ENCODE data around the gene HLA-DMB. TPM values are rescaled to one million over a fixed set of nuclear protein-coding genes. Genes with fewer than 3 reads are reported as not detected.

Gene HLA-DMB
- polyA plus RNA-seq, 1 of the 3 experiments (the other 2 are of a cell fraction), result not detected

DNA sequence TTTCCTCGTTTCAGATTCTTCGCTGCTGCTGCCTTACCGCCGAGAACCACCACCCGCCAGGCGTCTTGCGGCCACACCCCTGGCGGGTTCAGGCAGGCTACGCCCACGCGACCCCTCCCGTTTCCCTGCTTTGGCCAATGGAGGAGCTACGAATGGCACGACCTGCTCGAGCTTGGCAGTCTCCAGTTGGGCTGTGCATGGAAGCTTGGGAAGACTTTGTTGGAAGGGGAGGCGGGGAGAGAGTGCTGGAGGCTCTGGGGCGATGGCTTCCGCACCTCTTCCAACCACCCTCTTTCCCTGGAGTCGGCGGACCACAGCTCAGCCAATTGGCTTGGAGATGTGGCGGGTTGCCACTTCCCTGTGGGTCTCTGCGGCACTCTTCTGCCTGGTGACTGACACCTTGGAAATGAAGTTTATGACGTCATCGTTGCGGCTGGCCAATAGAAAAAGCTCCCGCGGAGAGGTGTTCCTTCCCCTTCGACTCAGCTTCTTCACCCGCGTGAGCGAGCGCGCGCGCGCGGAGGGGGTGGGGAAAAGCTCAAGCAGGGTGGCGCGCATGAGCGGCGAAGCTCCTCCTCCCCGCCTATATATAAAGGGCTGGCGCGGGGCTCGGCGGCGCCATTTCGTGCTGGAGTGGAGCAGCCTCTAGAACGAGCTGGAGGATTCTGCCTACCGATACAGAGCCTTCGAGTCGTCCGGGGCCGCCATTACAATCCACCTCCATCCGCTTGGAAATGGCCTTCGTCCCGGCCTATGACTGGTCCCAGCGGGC lies 30.9 kb upstream of the HLA-DMB start (continued):
- TF ChIP-seq, protein P1, sequence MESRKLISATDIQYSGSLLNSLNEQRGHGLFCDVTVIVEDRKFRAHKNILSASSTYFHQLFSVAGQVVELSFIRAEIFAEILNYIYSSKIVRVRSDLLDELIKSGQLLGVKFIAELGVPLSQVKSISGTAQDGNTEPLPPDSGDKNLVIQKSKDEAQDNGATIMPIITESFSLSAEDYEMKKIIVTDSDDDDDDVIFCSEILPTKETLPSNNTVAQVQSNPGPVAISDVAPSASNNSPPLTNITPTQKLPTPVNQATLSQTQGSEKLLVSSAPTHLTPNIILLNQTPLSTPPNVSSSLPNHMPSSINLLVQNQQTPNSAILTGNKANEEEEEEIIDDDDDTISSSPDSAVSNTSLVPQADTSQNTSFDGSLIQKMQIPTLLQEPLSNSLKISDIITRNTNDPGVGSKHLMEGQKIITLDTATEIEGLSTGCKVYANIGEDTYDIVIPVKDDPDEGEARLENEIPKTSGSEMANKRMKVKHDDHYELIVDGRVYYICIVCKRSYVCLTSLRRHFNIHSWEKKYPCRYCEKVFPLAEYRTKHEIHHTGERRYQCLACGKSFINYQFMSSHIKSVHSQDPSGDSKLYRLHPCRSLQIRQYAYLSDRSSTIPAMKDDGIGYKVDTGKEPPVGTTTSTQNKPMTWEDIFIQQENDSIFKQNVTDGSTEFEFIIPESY (IDR thresholded peaks at IDR 0.05; ENCODE audit: borderline replicate concordance, low read depth), result peak; percentile 65; the same call in 1 of the 2 replicates
- TF ChIP-seq, protein P2, sequence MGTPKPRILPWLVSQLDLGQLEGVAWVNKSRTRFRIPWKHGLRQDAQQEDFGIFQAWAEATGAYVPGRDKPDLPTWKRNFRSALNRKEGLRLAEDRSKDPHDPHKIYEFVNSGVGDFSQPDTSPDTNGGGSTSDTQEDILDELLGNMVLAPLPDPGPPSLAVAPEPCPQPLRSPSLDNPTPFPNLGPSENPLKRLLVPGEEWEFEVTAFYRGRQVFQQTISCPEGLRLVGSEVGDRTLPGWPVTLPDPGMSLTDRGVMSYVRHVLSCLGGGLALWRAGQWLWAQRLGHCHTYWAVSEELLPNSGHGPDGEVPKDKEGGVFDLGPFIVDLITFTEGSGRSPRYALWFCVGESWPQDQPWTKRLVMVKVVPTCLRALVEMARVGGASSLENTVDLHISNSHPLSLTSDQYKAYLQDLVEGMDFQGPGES (IDR thresholded peaks at IDR 0.05; ENCODE audit: low read depth, low read length), result peak; percentile 23; the same call in 1 of the 2 replicates
- TF ChIP-seq MEF2A (IDR thresholded peaks at IDR 0.05; ENCODE audit: borderline replicate concordance, low read depth), result no peak
- TF ChIP-seq YY1 (IDR thresholded peaks at IDR 0.05; ENCODE audit: low read depth), result no peak; the same call in 1 of the 2 replicates
- no peak for TF ChIP-seq SMC3 (IDR thresholded peaks at IDR 0.05; ENCODE audit: low read depth, low read length)
- TF ChIP-seq, protein P3, sequence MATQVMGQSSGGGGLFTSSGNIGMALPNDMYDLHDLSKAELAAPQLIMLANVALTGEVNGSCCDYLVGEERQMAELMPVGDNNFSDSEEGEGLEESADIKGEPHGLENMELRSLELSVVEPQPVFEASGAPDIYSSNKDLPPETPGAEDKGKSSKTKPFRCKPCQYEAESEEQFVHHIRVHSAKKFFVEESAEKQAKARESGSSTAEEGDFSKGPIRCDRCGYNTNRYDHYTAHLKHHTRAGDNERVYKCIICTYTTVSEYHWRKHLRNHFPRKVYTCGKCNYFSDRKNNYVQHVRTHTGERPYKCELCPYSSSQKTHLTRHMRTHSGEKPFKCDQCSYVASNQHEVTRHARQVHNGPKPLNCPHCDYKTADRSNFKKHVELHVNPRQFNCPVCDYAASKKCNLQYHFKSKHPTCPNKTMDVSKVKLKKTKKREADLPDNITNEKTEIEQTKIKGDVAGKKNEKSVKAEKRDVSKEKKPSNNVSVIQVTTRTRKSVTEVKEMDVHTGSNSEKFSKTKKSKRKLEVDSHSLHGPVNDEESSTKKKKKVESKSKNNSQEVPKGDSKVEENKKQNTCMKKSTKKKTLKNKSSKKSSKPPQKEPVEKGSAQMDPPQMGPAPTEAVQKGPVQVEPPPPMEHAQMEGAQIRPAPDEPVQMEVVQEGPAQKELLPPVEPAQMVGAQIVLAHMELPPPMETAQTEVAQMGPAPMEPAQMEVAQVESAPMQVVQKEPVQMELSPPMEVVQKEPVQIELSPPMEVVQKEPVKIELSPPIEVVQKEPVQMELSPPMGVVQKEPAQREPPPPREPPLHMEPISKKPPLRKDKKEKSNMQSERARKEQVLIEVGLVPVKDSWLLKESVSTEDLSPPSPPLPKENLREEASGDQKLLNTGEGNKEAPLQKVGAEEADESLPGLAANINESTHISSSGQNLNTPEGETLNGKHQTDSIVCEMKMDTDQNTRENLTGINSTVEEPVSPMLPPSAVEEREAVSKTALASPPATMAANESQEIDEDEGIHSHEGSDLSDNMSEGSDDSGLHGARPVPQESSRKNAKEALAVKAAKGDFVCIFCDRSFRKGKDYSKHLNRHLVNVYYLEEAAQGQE (IDR thresholded peaks at IDR 0.05; ENCODE audit: low read depth, low read length), result peak; percentile 83
- no peak for TF ChIP-seq GATA2 (CRISPR knock-in tag; IDR thresholded peaks at IDR 0.05)
- peak; percentile 99 for TF ChIP-seq RFX5 (IDR thresholded peaks at IDR 0.05; ENCODE audit: low read length)
- TF ChIP-seq EP300 (IDR thresholded peaks at IDR 0.05; ENCODE audit: borderline replicate concordance in 1 of 2, low read depth in 1 of 2, low read length in 1 of 2), result peak; percentile 7 to 55; a peak in 2 of 4 replicates
- peak; percentile 89; the same call in 1 of the 2 replicates for TF ChIP-seq SIN3A (IDR thresholded peaks at IDR 0.05; ENCODE audit: borderline replicate concordance, low read depth, low read length)
- TF ChIP-seq MXI1 (IDR thresholded peaks at IDR 0.05; ENCODE audit: low read depth, low read length), result peak; percentile 56
- peak; percentile 8; the same call in 1 of the 2 replicates for TF ChIP-seq TCF12 (IDR thresholded peaks at IDR 0.05)
- peak; percentile 100 for TF ChIP-seq POLR2AphosphoS5 (IDR thresholded peaks at IDR 0.05; ENCODE audit: low read depth, low read length)
- TF ChIP-seq, protein P4, sequence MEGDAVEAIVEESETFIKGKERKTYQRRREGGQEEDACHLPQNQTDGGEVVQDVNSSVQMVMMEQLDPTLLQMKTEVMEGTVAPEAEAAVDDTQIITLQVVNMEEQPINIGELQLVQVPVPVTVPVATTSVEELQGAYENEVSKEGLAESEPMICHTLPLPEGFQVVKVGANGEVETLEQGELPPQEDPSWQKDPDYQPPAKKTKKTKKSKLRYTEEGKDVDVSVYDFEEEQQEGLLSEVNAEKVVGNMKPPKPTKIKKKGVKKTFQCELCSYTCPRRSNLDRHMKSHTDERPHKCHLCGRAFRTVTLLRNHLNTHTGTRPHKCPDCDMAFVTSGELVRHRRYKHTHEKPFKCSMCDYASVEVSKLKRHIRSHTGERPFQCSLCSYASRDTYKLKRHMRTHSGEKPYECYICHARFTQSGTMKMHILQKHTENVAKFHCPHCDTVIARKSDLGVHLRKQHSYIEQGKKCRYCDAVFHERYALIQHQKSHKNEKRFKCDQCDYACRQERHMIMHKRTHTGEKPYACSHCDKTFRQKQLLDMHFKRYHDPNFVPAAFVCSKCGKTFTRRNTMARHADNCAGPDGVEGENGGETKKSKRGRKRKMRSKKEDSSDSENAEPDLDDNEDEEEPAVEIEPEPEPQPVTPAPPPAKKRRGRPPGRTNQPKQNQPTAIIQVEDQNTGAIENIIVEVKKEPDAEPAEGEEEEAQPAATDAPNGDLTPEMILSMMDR (IDR thresholded peaks at IDR 0.05), result no peak
- TF ChIP-seq, protein P5, sequence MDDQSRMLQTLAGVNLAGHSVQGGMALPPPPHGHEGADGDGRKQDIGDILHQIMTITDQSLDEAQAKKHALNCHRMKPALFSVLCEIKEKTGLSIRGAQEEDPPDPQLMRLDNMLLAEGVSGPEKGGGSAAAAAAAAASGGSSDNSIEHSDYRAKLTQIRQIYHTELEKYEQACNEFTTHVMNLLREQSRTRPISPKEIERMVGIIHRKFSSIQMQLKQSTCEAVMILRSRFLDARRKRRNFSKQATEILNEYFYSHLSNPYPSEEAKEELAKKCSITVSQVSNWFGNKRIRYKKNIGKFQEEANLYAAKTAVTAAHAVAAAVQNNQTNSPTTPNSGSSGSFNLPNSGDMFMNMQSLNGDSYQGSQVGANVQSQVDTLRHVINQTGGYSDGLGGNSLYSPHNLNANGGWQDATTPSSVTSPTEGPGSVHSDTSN (IDR thresholded peaks at IDR 0.05), result peak; percentile 87

All from SK-N-SH (cell line).